ENCODE data around the gene CSE1L.
"Not testable (repeated sequence)": the region's sequence is repeated elsewhere in the genome, so short reads cannot be mapped to it uniquely, and the experiment has no call there.

CSE1L gene

GRCh38 chr20:49134797-49135196, 88.7 kb downstream of the CSE1L start:
- not testable (repeated sequence) for DNase-seq

GRCh38 chr20:49136817-49137571, 90.9 kb downstream of the CSE1L start:
- no peak for DNase-seq

GRCh38 chr20:49138431-49138830, 92.3 kb downstream of the CSE1L start:
- no peak for DNase-seq

- no peak for DNase-seq
These were observed 94.3 kb downstream of the CSE1L start for GRCh38 chr20:49140411-49140810.

- DNase-seq, result no peak
These were observed 94.7 kb downstream of the CSE1L start for GRCh38 chr20:49140834-49141233.
